ENCODE results near the gene YEATS2. TPM values are rescaled to one million over a fixed set of nuclear protein-coding genes. Genes with fewer than 3 reads are reported as not detected.
"Not testable (repeated sequence)": the region's sequence is repeated elsewhere in the genome, so short reads cannot be mapped to it uniquely, and the experiment has no call there.

The YEATS2 gene
- total RNA-seq (10 to 100 TPM; 22.6 to 24.3 TPM), polyA plus RNA-seq (1 to 10 TPM; 4.3 to 6.8 (median 4.9) TPM), total RNA-seq (63.8 to 83.3 (median 78.4) reads per million in 6 experiments)

DNA sequence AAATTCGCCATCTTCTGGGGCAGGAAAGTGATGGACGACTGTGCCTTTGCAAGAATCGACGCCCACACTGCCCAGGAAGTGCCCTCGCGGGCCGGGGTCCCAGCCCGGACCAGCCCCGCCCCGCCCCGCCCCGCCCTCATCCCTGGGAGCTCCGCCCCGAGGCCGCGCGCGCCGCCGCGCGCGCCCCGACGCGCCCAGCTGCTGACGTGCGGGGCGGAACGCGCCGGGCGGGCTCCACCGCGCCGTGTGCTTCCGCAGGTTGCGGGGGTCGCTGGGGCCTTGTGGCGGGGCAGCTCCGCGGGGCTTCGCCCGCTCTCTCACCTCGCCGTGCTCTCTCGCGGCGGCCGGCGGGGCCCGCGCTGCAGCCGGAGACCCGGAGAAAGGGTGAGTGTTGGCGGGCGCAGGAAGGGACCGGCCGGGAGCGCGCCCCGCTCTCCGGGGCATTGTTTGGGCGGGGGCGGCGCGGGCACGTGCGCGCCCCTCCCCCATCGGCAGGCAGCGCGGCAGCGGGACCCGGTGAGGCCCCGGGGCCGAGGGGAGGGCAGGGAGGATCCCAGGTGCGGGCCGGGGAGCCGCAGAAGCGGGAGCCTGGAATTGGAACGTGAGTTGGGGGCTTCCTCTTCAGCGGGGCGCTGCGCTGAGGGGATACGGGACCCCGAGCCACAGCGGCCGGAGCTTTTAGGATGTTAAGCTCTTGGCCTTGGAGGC lies at the start of gene YEATS2:
Gene YEATS2, plus strand, starts transcription at position 188 of the 708 bp plus-strand sequence. CDS start 17,366 bp downstream, outside the sequence.
- DNase-seq (peak; percentile 46 to 80 (median 70)), ATAC-seq (peak; percentile 85 to 87)
- Mint-ChIP-seq H3K27ac (peak within 1 kb of the TSS; percentile 75 to 97 (median 94)), H3K27me3 (no peaks in the 10 kb centered on the region), H3K4me1 (peaks cover 21 to 40% (median 36%) of the 10 kb centered on the region in 4 donors), H3K36me3 (peaks cover 0 to 3% (median 2%) of the 10 kb centered on the region in 3 donors), H3K4me3 (peak within 1 kb of the TSS; percentile 88 to 99 (median 95)), H3K9me3 (no peaks in the 10 kb centered on the region)
- POLR2A ChIA-PET: interaction anchor here (0.6 to 3.5 kb wide), 6 partner anchors 10 to 803 kb away, joined by 3 to 42 read pairs (median 4); partner anchors contain the start of gene KLHL24

DNA sequence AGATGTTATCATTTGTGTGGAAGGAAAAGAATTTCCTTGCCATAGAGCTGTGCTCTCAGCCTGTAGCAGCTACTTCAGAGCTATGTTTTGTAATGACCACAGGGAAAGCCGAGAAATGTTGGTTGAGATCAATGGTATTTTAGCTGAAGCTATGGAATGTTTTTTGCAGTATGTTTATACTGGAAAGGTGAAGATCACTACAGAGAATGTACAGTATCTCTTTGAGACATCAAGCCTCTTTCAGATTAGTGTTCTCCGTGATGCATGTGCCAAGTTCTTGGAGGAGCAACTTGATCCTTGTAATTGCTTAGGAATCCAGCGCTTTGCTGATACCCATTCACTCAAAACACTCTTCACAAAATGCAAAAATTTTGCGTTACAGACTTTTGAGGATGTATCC lies 47.0 kb upstream of the YEATS2 start:
- Mint-ChIP-seq H3K27me3 (no peaks in the 10 kb centered on the region), H3K4me3 (peak overlapping the region in 1 of 10 donors; percentile 50), H3K9me3 (peaks cover 0 to 56% (median 30%) of the 10 kb centered on the region in 9 donors), H3K4me1 (peaks cover 4 to 15% (median 7%) of the 10 kb centered on the region in 4 donors), H3K27ac (no peak overlapping the region), H3K36me3 (peaks cover 44 to 73% (median 65%) of the 10 kb centered on the region in 3 donors)
- DNase-seq (no peak), ATAC-seq (no peak)
- POLR2A ChIA-PET: no interaction called here

- DNase-seq: peak in 1 of 10 donors; percentile 13
- peaks cover 13 to 21% (median 18%) of the 10 kb centered on the region in 4 donors for H3K4me1 Mint-ChIP-seq
- peaks cover 0 to 67% (median 37%) of the 10 kb centered on the region in 9 donors for H3K9me3 Mint-ChIP-seq
- H3K36me3 Mint-ChIP-seq: peaks cover 58 to 74% (median 68%) of the 10 kb centered on the region in 3 donors
- POLR2A ChIA-PET: interaction anchor here (1.0 kb wide), 1 partner anchor 101 kb away, joined by 4 read pairs; no protein-coding TSS in a partner anchor
- peak overlapping the region in 2 of 10 donors; percentile 18 to 49 for H3K4me3 Mint-ChIP-seq
- H3K27ac Mint-ChIP-seq: peak overlapping the region in 2 of 10 donors; percentile 1 to 59
- no peak for ATAC-seq
- H3K27me3 Mint-ChIP-seq: no peaks in the 10 kb centered on the region
Observed at GRCh38 chr3:183653209-183654064, 44.2 kb upstream of the YEATS2 start.

DNA sequence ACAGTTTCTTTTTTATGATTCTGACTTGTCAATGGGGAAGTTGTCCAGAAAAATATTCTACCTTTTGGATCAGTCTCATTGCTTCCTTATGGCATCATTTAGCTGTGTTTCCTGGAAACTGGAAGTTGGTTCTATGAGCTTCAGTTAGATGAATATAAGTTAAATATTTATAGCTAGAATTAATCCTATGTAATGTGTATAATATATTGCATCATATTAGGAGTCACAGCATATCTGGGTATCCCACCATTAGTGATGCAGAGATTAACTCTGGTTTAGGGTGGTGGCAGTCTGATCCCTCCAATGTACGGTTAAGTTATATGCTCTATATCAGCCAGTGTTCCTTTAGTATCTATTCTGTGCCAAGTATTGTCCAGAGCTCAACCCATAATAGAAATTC lies 42.9 kb upstream of the YEATS2 start:
- POLR2A ChIA-PET: interaction anchor here (0.8 to 1.6 kb wide), 2 partner anchors 18 to 42 kb away, joined by 3 to 10 read pairs; partner anchors contain the start of gene KLHL24
- Mint-ChIP-seq H3K9me3 (peaks cover 0 to 65% (median 32%) of the 10 kb centered on the region in 9 donors), H3K27me3 (no peaks in the 10 kb centered on the region), H3K36me3 (peaks cover 58 to 75% (median 68%) of the 10 kb centered on the region in 3 donors), H3K4me3 (peak overlapping the region in 1 of 10 donors; percentile 1), H3K4me1 (peaks cover 14 to 30% (median 26%) of the 10 kb centered on the region in 4 donors), H3K27ac (no peak overlapping the region)
- no peak for DNase-seq
- no peak for ATAC-seq

DNA sequence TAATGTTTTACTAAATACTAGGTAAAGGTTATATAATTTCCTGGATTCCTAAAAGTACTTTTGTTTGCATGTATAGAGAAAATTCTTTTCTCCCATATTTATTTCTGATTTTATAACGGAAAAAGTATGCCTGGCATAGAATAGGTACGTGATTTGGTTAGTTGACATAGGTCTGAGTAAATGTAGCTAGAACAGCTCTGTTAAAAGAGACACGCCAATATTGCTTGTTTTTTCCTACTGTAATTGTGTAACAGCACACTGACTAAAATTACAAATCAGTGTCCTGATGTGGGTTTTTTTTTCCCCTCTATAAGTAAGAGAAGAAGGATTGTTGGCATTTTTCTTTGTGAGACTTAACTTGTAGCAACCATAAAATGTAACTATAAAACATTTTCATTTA lies 35.5 kb upstream of the YEATS2 start:
- ATAC-seq (no peak), DNase-seq (no peak)
- peaks cover 10 to 39% (median 23%) of the 10 kb centered on the region in 4 donors for H3K4me1 Mint-ChIP-seq
- no peaks in the 10 kb centered on the region for H3K27me3 Mint-ChIP-seq
- peak overlapping the region in 1 of 10 donors; percentile 41 for H3K27ac Mint-ChIP-seq
- no peak overlapping the region for H3K4me3 Mint-ChIP-seq
- H3K9me3 Mint-ChIP-seq: peaks cover 0 to 2% (median 2%) of the 10 kb centered on the region in 9 donors
- peaks cover 8 to 76% (median 40%) of the 10 kb centered on the region in 3 donors for H3K36me3 Mint-ChIP-seq
- POLR2A ChIA-PET: no interaction called here

DNA sequence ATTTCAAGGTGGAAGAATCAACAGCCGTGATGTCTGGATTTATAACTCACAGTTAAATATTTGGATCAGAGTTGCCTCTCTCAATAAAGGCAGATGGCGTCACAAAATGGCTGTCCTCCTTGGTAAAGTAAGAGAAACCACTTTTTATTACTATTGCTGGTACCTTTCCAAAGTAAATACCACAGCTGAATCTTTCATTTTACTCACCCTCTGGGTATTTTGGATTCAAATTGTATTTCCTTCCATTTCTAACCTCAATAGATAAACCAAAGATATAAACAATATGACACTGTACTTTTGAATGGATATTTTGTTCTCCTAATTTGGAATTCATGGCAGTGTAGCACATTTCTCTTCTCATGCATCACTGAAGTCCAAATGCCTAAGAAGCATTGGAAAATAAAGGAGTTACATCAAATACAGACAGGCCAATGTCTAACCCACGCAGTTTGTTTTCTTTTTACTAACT lies 32.6 kb upstream of the YEATS2 start:
- Mint-ChIP-seq H3K36me3 (peaks cover 0 to 73% (median 33%) of the 10 kb centered on the region in 3 donors), H3K27me3 (no peaks in the 10 kb centered on the region), H3K4me1 (peaks cover 7 to 19% (median 12%) of the 10 kb centered on the region in 4 donors), H3K27ac (no peak overlapping the region), H3K9me3 (no peaks in the 10 kb centered on the region), H3K4me3 (no peak overlapping the region)
- ATAC-seq (no peak), DNase-seq (no peak)
- POLR2A ChIA-PET: no interaction called here

DNA sequence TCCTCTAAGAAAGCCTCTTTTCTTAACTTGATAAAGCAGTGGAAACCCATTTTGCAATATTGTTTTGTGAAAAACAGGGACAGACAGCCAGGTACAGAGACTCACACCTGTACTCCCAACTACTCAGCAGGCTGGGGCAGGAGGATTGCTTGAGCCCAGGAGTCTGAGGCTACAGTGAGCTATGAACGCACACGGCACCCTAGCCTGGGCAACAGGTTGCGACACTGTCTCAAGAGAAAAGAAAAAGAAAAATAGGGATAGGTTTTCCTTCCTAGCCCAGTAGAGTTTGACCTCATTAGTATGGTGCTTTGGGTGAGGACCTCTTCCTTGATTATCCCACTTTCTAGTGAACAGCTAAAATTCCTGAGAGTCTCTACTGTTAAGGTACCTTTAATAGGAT lies 17.5 kb upstream of the YEATS2 start:
- ATAC-seq (no peak), DNase-seq (no peak)
- Mint-ChIP-seq H3K9me3 (no peaks in the 10 kb centered on the region), H3K36me3 (peaks cover 0 to 52% (median 16%) of the 10 kb centered on the region in 3 donors), H3K27ac (peak overlapping the region in 2 of 10 donors; percentile 22 to 33), H3K4me3 (no peak overlapping the region), H3K27me3 (no peaks in the 10 kb centered on the region), H3K4me1 (peaks cover 0 to 2% (median under 1%) of the 10 kb centered on the region in 4 donors)
- POLR2A ChIA-PET: no interaction called here

DNA sequence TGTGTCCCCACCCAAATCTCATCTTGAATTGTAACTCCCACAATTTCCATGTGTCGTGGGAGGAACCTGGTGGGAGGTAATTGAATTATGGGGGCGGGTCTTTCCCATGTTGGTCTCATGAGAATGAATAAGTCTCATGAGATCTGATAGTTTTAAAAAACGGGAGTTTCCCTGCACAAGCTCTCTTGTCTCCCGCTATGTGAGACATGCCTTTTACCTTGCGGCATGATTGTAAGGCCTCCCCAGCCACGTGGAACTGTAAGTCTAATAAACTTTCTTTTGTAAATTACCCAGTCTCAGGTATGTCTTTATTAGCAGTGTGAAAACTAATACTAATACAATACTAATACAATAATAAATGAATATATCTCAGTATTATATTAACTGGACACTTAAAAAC lies 9.9 kb upstream of the YEATS2 start:
- no peak overlapping the region for H3K27ac Mint-ChIP-seq
- DNase-seq (no peak), ATAC-seq (no peak)
- peaks cover 0 to 1% (median 0%) of the 10 kb centered on the region in 3 donors for H3K36me3 Mint-ChIP-seq
- peaks cover 0 to 1% (median 0%) of the 10 kb centered on the region in 4 donors for H3K4me1 Mint-ChIP-seq
- no peaks in the 10 kb centered on the region for H3K27me3 Mint-ChIP-seq
- no peaks in the 10 kb centered on the region for H3K9me3 Mint-ChIP-seq
- no peak overlapping the region for H3K4me3 Mint-ChIP-seq
- POLR2A ChIA-PET: interaction anchor here (0.6 kb wide), 1 partner anchor 10 kb away, joined by 3 read pairs; no protein-coding TSS in a partner anchor

GRCh38 chr3:183688874-183689273 lies 8.7 kb upstream of the YEATS2 start:
- no peaks in the 10 kb centered on the region for H3K36me3 Mint-ChIP-seq
- no peak overlapping the region for H3K27ac Mint-ChIP-seq
- POLR2A ChIA-PET: no interaction called here
- H3K4me1 Mint-ChIP-seq: peaks cover 0 to 1% (median 0%) of the 10 kb centered on the region in 4 donors
- H3K9me3 Mint-ChIP-seq: no peaks in the 10 kb centered on the region
- no peak overlapping the region for H3K4me3 Mint-ChIP-seq
- no peak for DNase-seq
- ATAC-seq: no peak
- no peaks in the 10 kb centered on the region for H3K27me3 Mint-ChIP-seq

DNA sequence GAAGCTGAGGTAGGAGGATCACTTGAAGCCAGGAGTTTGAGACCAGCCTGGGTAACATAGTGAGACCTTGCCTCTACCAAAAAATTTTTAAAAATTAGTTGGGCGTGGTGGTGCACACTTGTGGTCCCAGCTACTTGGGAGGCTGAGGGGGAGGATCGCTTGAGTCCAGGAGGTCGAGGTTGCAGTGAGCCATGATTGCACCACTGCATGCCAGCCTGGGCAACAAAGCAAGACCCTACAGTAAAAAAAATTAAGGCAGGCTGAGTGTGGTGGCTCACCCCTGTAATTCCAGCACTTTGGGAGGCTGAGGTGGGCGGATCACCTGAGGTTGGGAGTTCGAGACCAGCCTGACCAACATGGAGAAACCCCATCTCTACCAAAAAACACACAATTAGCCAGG lies 8.0 kb upstream of the YEATS2 start:
- POLR2A ChIA-PET, H3K27ac Mint-ChIP-seq, H3K4me3 Mint-ChIP-seq, H3K4me1 Mint-ChIP-seq, H3K9me3 Mint-ChIP-seq, H3K36me3 Mint-ChIP-seq, ATAC-seq, DNase-seq, H3K27me3 Mint-ChIP-seq: not testable (repeated sequence)

- DNase-seq: no peak
- peak overlapping the region in 1 of 10 donors; percentile 78 for H3K27ac Mint-ChIP-seq
- peaks cover 0 to 2% (median 0%) of the 10 kb centered on the region in 3 donors for H3K36me3 Mint-ChIP-seq
- no peak for ATAC-seq
- H3K27me3 Mint-ChIP-seq: no peaks in the 10 kb centered on the region
- POLR2A ChIA-PET: interaction anchor here (0.7 kb wide), 1 partner anchor 899 kb away, joined by 4 read pairs; no protein-coding TSS in a partner anchor
- H3K4me3 Mint-ChIP-seq: no peak overlapping the region
- H3K9me3 Mint-ChIP-seq: no peaks in the 10 kb centered on the region
- peaks cover 0 to 1% (median 0%) of the 10 kb centered on the region in 4 donors for H3K4me1 Mint-ChIP-seq
Observed at GRCh38 chr3:183690402-183690995, 7.1 kb upstream of the YEATS2 start.

GRCh38 chr3:183692436-183692835 lies 5.2 kb upstream of the YEATS2 start:
- Mint-ChIP-seq H3K4me1 (peaks cover 4 to 7% (median 4%) of the 10 kb centered on the region in 4 donors), H3K4me3 (no peak overlapping the region), H3K36me3 (peaks cover 0 to 2% (median 0%) of the 10 kb centered on the region in 3 donors), H3K27me3 (no peaks in the 10 kb centered on the region), H3K27ac (no peak overlapping the region), H3K9me3 (no peaks in the 10 kb centered on the region)
- ATAC-seq: no peak
- POLR2A ChIA-PET: interaction anchor here (1.5 kb wide), 1 partner anchor 56 kb away, joined by 3 read pairs; no protein-coding TSS in a partner anchor
- DNase-seq: no peak

Data from naive thymus-derived CD8-positive, alpha-beta T cell (primary cell).